SH-SY5Y (cell line): Measurements from ENCODE around the gene SELENON.

ENCODE experiments used
- GATA2 ChIP-seq: IDR thresholded peaks from 2 replicates; pipeline ENCODE4 v1.6.1; 2011; ENCODE audit warnings: mild to moderate bottlenecking, low read depth, low read length
- GATA3 ChIP-seq: IDR thresholded peaks from 2 replicates; pipeline ENCODE4 v1.6.1; 2011; ENCODE audit warnings: low read depth, mild to moderate bottlenecking, low read length, moderate library complexity

Gene SELENON

DNA sequence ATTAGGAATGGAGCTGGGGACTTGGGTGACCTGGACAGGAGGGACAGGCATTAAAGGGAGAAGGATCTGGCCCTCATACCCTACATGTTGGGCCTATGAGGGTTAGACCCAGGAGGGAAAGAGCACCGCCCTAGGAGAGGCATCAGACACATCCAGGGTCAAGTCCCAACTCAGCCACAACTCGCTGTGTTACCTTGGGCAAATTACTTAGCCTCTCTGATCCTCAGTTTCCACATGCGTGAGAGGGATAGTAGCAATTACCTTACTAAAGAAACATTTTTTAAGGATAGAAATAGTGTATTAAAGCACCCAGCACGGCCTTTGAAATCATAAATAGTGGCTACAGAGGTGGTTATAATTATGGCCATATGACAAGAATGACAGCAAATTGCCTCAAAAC is 20.1 kb upstream of the SELENON start:
- TF ChIP-seq GATA2: no peak
- no peak for TF ChIP-seq GATA3

DNA sequence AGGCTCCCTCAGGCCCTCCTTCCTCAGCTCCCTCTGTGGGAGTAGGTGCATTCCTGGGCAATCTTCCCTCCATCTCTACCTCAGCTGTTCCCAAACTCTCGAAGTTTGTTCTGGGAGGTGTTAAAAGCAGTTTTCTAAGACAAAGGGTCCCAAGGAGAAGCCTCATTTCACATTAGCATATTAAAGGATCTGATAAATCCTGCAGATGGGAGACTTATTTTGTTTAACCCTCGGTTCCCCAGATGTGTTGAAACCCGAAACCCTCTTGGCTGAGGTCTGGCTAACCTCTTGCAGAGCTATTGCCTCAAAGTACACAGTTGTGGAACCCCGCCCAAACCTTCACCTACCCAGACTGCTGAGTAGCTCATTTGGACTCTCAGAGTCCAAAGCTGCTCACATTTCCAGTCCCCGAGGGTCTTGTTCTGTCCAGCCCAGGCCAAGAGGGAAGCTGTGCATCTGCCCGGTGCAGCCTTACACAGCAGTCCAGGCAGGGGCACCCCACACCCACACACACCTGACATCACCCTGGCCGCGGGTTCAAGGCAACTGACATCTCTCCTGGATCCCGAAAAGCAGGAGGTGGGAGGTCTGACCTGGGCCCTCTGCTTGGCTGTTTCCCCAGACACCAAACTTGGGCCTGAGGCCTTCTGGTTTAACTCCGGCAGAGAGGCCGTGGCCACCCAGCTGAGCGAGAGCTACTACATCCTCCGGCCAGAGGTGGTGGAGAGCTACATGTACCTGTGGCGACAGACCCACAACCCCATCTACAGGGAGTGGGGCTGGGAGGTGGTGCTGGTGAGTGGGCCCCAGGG is 19.5 kb upstream of the SELENON start:
- TF ChIP-seq GATA3 (no peak), GATA2 (no peak)

DNA sequence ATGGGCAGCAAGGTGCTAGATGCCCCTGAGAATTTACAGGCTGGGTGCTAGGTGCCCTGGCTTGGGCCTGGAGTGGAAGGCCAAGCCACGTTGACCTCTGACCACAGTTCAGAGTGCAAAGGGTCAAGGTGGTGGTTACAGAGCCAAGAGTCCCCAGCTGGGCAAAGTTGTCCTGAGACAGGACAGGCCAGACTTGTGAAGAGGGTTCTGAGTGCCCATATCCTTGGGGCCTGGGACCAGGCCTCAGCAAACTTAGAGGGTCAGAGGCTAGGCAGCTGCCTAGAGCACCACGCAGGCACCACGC is 18.9 kb upstream of the SELENON start:
- TF ChIP-seq GATA3 (no peak), GATA2 (no peak)

DNA sequence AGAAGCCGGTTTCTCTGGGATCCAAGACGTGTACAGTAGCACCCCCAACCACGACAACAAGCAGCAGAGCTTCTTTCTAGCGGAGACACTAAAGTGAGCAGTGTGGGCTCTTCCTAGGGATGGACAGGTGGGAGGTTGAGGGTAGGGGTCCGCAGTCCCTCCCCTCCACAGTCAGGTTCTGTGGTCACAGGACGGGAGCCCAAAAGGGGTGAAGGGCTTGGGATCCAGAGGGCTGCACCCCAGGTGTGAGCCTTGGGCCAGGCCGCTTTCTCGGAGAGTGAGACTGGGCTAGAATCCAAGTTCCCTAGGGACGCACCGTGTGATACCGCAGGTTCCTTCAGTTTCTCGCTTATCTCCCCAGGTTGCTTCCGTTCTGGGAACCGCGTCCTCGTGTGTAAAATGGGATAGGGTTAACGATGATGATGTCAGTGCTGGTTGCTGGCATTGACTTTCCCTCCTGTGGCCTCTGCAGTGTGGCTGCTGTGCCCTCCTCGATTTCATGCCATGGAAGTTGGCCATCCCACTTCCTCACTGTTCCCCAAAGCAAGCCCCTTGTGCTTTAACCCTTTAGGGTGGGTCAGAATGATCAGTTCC is 17.3 kb upstream of the SELENON start:
- TF ChIP-seq GATA2 (no peak), GATA3 (no peak)

DNA sequence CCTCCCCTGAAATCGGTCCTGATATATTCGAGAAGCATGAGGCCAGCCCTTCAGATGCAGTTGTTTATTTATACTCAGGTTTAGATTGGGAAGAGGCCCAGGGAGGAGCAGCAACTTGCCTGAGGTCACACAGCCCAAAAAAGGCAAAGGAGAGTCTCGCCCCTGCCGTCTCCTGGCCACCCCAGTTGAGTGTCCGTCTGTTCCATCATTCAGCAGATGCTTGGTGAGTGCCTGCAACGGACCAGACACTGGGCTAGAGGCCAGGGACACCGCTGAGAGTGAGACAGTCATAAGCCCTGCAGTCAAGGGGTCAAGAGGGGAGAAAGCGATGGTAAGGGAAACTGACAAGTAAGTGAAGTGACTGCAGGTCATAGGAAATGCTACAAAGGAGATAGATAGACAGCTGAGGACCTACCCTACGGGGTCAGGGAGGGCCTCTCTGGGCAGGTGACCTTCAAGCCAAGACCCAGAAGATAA is 15.4 kb upstream of the SELENON start:
- TF ChIP-seq GATA2 (no peak), GATA3 (no peak)

DNA sequence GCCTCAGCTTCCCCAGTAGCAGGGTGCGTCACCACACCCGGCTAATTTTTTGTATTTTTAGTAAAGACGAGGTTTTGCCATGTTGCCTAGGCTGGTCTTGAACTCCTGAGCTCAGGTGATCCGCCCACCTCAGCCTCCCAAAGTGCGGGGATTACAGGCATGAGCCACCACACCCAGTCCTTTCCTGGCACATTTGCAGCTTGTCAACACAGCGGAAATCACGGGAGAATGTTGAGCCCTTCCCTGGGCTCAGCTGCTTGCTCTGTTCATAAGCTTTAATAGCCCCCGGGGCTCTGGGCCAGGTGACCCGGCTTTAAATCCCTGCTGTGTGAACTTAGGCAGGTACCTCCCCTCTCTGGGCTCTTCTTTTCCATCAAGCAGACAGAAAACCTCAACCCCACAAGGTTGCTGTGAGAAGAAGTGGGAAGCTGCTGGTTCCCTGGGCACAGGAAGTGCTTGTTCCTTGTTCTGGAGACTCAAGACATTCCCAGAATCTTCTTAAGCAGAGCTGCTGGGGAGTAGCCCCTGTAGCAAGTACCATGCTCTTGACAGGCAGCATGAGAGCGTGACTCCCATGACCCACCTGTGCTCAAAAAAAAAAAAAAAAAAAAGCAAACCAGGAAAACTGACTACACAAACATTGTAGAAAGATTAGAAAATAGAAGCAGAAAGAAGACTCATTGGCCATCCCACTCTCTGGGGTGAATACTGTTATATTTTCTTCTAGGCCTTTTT is 14.5 kb upstream of the SELENON start:
- no peak for TF ChIP-seq GATA3
- no peak for TF ChIP-seq GATA2

DNA sequence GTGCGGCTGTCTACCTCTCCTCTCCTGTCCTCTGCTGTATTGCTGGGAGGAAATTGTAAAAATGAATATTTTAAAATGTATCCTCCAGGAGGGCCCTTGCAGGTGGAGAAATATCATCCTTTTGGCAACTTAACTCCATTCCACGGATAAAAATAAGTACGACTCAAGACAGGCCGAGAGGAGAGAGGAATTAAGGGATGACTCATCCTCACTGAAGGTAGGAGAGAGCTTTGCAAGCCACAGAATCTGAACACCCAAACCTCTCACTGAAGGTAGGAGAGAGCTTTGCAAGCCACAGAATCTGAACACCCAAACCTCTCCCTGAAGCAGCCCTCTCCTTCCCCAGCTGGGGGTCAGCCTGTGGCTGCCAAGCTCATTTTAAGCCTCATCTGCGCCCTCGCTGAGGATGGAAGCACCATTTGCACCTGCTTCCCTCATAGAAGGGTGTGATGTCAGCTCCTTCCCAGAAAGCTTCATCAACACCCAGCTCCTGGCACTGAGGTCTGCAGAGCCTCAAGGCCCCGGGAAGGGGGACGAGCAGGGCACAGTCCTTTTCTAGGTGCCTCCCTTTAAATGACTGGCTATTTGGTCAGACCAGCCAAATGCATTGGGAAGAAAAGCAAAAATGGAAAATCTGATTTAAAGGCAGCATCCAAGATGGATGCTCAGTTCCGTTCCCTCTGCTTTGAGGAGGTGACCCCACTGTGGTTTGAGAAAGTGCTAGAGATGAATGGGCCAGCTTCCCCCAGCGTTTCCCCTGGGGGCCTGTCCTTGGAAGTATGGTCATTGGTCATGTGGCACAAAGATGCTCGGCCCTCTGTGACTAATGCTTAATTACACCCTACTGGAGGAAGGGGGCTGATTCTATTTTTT is 12.9 kb upstream of the SELENON start:
- TF ChIP-seq GATA3: no peak
- no peak for TF ChIP-seq GATA2

DNA sequence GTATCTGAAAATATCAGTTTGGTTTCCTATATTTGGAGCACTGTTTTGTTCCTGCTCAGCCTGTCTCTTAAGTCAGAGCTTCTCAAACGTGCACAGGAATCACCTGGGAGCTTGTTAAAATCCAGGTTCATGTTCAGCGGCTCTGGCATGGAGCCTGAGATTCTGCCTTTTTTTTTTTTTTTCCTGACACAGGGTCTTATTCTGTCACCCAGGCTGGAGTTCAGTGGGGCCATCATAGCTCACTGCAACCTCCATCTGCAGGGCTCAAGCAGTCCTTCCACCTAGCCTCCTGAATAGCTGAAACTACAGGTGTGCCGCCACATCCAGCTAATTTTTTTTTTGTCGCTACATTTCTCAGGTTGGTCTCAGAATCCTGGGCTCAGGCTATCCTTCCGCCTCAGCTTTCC is 12.2 kb upstream of the SELENON start:
- TF ChIP-seq GATA2 (no peak), GATA3 (no peak)

DNA sequence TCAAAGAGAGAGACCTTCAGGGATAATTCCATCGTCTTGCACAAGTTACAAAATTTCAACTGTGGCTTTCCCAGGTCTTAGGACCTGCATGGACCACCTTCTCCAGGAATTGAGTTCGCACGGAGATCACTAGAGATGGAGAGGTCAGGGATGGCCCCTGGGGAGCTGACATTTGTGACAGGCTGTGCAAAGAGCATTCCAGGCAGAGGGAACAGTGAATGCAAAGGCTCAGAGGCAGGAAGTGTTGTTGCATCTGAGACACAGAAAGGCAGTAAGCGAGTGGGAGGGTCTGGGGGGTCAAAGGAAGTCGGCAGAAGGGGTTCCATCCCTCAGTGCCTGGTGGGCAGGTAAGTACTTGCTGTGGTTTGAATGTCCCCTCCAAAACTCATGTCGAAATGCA is 9.5 kb upstream of the SELENON start:
- TF ChIP-seq GATA3 (no peak), GATA2 (no peak)

DNA sequence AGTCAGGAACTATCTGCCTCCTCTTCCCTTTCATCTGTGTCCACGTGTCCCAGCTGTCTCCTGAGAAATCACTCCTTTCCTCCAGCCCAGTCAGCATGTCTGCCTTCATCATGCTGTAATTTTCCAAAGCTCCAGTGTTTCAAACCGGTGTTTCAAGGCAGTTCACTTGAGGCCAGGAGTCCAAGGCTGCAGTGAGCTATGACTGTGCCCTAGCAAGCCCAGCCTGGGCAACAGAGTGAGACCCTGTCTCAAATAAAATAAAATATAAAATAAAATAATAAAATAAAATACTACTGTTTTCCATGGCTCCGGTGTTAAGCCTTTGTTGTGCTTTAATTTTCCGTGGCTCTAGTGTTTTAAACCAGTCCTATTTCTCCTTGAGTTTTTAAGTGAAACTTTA is 7.9 kb upstream of the SELENON start:
- TF ChIP-seq GATA2 (no peak), GATA3 (no peak)

DNA sequence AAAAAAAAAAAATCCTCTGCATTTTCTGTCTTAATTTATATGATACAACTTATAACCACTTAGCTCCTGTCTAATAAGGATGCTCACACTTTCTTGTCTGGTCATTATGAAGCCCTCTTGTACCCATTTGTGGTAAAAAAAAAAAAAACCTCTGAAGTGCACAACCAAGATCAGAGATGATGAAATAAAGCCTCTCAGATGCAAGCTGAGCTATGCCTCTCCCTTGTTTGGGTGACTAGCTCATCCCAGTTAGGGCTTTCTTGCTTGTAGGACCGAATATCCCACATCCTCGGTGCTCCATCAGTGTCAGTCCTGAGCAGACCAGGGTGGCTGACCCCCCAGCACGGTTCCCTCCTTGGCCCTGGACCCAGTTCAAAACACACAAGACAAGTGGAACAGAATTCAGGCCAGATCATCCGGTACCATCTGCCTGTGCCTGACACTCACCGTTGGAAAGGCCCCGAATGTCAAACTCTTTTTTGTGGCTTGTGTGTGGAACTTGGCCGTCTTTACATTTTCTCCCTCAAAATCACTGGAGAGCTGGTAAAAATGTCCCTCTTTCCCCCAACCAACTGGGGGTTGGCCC is 6.3 kb upstream of the SELENON start:
- TF ChIP-seq GATA2 (no peak), GATA3 (no peak)

DNA sequence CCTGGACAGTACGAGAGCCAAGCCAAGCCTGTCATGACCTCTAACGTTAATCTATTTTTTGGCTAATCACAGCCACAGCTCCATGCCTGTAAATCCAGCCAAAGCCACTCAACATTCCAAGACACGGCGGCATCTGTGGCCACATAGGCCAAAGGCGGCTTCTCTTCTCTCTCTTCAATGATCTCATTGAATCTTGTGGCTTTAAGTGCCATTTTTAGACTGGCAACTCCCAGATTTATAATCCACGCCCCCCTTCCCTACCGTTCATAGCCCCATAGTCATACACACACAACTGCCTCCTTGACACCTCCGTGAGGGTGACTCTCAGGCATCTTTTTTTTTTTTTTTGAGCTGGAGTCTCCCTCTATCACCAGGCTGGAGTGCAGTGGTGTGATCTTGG is 5.7 kb upstream of the SELENON start:
- no peak for TF ChIP-seq GATA3
- no peak for TF ChIP-seq GATA2

DNA sequence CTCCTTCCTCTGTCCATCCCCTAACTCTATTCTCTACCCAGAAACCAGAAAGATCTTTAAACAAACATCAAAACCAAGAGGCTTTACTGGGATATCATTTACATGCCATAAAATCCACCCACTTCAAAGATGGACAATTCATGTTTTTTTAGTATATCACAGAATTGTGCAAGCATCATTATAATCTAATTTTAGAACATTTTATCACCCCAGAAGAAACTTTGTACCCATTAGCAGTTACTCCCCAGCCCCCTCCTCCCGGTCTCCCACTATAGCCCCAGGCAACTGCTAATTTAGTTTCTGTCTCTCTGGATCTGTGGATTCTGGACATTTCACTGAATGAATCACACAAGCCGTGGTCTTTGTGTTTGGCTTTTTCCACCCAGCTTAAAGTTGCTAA is 4.8 kb upstream of the SELENON start:
- TF ChIP-seq GATA3: no peak
- no peak for TF ChIP-seq GATA2

DNA sequence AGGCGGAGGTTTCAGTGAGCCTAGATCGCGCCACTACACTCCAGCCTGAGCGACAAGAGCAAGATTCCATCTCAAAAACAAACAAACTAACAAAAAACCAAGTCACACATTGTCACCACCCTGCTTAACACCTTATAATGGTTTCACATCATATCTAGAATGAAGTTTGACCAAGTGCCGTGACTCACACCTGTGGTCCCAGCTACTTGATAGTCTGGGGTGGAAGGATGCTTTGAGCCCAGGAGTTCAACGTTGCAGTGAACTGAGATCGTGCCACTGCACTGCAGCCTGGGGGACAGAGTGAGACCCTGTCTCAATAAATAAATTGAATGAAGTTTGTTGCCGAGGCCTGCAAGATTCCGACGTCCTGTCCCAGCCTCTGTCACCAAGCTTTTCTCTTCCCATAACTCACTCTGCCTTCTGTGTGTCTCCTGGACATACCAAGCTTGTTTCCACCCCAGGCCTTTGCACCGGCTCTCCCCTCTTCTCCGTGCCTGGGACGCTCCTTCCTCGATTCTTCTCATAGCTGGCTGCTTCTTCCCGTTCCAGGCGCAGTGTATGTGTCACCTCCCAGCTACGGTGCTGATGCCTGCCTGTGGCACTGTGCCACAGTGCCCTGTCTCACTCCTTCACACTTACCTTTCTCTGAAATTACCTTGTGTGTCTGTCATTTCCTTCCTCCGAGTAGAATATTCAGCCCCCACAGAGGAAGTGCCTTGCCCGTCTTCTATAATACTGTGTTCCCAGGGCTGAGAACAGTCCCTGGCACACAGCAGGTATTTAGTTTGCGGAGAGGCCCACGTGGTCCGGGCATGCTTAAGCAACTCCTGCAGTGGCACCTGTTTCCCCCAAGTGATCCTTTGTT is 3.8 kb upstream of the SELENON start:
- TF ChIP-seq GATA2 (no peak), GATA3 (no peak)
